GM18861 (cell line): ENCODE results near the gene JAKMIP2.
"Not testable (repeated sequence)": the region's sequence is repeated elsewhere in the genome, so short reads cannot be mapped to it uniquely, and the experiment has no call there.

Source experiments
- ATAC-seq: cut with Tn5 transposase; IDR thresholded peaks from one replicate; pipeline ENCODE4 v1.9.1; 2021; ENCODE audit not compliant: unreplicated experiment

The JAKMIP2 gene

GRCh38 chr5:147560718-147561331, 221.7 kb downstream of the JAKMIP2 start:
- ATAC-seq: no peak

DNA sequence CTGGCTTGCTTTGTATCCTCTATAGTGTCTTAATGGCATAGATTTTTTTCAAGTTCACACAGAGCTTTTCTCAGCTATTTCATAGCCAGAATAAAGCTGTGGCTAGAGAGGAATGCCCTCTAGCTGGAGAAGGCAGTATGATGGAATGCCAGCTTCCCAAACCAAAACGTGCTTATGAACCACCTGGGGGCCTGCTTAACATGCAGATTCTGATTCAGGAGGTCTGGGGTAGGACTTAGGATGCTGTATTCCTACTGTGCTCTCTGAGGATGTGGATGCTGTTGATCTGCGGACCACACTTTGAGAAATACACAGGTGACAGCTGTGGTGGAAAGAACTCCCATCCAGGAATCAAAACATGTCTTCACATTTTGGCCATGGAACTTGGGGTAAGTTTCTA, 222.8 kb downstream of the JAKMIP2 start:
- ATAC-seq: no peak

DNA sequence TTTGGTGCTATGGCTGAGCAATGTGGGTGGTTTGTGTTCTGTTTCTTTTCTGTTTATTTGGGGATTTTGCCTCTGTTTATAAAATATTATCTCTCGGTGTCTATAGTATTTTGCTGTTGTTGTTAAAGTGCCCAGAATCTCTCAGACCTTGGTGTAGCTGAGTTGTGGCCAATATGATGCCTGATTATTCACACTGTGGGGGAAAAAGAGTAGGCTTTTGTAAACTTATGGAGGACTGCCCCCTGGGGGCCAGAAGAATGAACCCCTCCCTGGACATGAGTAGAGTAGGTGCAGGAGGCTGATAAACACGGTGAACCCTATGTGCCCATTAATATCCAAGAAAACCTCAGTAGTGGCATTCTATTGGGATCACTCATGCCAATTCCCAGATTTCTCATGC, 223.7 kb downstream of the JAKMIP2 start:
- no peak for ATAC-seq

DNA sequence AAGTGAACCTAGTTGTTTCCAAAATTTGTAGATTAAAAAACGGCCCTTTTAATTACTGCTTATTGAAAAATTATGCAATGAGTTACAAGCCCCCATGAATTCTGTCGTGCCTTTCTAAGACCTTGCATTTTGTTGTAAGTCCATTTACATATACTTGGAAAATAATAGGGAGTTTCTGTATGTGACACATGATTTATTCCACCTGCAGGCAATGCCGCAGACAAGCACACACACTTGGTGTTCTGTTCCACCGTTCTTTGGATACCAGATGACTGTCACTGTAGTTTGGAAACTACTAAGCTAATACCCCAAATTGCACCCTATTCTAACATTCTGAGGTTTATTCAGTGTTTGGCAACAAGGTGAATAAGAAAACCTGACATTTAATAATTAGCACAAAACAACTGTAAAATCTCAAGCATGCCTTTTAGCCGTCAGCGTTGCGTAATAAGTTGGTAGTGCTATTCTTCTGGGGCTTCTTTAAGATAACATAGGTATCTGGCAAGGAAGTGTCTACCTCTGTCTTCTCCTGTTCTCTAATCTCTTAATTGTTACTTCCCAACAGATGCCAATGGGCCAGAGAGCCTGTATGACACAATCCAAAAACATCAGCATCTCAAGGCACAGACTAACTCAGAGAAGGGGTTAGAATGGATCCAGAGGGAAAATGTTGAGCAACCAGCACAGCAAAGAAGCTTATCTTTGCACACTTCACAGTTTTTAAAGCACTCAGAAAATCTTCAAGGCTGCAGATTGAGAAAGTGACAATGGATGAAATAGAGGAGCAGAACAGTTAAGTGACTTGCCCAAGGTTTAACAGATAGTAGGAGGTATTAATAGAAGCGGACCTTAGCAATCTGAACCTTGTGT, 224.4 kb downstream of the JAKMIP2 start:
- ATAC-seq: no peak

DNA sequence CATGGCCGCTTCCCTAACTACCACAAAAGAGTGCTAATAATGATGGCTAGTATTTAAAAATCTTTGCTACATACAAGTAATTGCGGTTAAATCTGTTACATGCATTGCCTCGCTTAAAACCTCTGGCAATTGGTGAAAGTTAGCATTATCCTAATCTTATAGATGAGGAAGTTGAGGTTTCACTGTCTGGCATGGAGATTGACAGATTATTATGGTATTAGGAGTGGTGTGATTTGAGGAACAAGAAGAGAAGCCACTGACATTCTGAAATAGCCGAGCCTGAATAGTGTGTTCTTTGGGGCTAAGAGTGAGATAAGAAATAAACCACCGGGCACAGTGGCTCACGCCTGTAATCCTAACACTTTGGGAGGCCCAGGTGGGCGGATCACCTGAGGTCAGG, 227.4 kb downstream of the JAKMIP2 start:
- ATAC-seq: no peak

DNA sequence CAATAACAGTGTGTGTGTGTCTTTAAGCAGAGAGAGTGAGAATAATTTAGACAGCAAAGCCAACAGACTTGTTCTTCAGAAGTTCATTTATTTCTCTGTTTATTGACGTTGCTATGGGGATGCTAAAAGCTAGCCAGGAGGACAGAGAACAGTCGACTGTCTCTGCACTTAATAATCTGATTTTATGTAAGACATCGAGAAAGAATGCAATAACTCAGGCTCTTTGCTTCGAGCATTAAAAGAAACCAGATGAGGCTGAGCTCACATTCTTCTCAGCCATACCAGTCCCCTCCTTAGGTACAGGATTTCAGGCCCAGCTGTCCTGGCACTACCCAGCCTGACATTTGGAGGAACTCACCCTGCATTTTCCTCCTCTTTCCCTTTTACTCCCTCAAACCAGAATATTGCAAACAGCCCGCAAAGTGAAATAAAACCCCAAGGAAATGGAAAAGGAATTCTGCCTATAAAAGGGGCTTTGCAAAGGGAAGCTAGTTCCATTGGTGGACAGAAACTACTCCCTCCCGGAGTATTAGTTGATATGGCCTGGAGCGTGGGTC, 228.2 kb downstream of the JAKMIP2 start:
- ATAC-seq: no peak

DNA sequence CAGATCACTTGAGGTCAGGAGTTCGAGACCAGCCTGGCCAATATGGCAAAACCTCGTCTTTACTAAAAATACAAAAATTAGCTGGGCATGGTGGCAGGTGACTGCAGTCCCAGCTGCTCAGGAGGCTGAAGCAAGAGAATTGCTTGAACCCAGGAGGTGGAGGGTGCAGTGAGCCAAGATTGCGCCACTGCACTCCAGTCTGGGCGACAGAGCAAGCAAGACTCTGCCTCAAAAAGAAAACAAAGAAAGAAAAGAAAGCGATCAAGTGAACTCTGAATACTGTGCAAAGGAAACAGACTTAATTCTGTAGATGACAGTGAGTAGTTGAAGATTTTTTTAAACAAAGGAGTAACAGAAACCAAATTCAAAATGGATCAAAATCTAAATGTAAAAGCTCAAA, 228.7 kb downstream of the JAKMIP2 start:
- ATAC-seq: not testable (repeated sequence)

GRCh38 chr5:147552897-147553296, 229.6 kb downstream of the JAKMIP2 start:
- ATAC-seq: no peak

GRCh38 chr5:147551677-147552076, 230.9 kb downstream of the JAKMIP2 start:
- no peak for ATAC-seq

GRCh38 chr5:147547730-147548129, 234.8 kb downstream of the JAKMIP2 start:
- ATAC-seq: no peak

GRCh38 chr5:147544556-147544955, 238.0 kb downstream of the JAKMIP2 start:
- no peak for ATAC-seq

DNA sequence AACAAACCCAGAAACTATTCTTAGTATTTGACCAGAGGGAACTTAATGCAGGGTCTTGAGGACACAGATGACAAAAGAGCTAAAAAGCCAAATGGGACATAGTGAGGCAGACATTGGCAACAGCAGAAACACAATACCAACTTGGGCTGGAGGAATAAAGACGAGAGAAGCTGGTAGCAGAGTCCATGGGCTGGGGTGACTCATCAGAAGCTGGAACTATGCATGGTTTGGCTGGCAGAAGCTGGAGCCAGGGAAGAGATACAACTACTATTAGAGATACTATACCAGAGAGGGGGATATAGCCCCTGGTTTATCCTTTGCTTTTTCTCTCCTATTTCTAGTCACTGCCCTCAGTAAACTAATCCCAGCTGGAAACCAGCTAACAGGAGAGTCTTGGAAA, 243.5 kb downstream of the JAKMIP2 start:
- no peak for ATAC-seq

- ATAC-seq: no peak
These were observed 244.3 kb downstream of the JAKMIP2 start for GRCh38 chr5:147538236-147538635.
